ENCODE data around the gene DAPK1.

GRCh38 chr9:87577746-87578145 lies 80.1 kb downstream of the DAPK1 start:
- TF ChIP-seq, protein P1, sequence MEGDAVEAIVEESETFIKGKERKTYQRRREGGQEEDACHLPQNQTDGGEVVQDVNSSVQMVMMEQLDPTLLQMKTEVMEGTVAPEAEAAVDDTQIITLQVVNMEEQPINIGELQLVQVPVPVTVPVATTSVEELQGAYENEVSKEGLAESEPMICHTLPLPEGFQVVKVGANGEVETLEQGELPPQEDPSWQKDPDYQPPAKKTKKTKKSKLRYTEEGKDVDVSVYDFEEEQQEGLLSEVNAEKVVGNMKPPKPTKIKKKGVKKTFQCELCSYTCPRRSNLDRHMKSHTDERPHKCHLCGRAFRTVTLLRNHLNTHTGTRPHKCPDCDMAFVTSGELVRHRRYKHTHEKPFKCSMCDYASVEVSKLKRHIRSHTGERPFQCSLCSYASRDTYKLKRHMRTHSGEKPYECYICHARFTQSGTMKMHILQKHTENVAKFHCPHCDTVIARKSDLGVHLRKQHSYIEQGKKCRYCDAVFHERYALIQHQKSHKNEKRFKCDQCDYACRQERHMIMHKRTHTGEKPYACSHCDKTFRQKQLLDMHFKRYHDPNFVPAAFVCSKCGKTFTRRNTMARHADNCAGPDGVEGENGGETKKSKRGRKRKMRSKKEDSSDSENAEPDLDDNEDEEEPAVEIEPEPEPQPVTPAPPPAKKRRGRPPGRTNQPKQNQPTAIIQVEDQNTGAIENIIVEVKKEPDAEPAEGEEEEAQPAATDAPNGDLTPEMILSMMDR (IDR thresholded peaks at IDR 0.05), result no peak
- TF ChIP-seq POLR2A (IDR thresholded peaks at IDR 0.05) (no peak), EP300 (IDR thresholded peaks at IDR 0.05) (no peak)

Data from suprapubic skin (tissue), 3 donors.